GM20000 (cell line): ENCODE results near the gene PRSS22.

Source experiments
- DNase-seq: peaks from one replicate; pipeline ENCODE4 v3.0.0; 2012; ENCODE audit warnings: low spot score
- CTCF ChIP-seq: IDR thresholded peaks from 2 replicates; pipeline ENCODE4 v1.5.1; 2012; ENCODE audit warnings: mild to moderate bottlenecking, control low read depth; ENCODE audit errors: extremely low read depth, missing control alignments

PRSS22 gene

GRCh38 chr16:2866431-2866830 lies 8.5 kb upstream of the PRSS22 start:
- no peak for TF ChIP-seq CTCF
- no peak for DNase-seq

- DNase-seq, result no peak
- no peak for TF ChIP-seq CTCF
These were observed 7.7 kb upstream of the PRSS22 start for GRCh38 chr16:2865651-2866050.

GRCh38 chr16:2860826-2861567 lies 3.0 kb upstream of the PRSS22 start:
- TF ChIP-seq CTCF, result no peak
- no peak for DNase-seq

- no peak for DNase-seq
- no peak for TF ChIP-seq CTCF
These were observed 1.8 kb upstream of the PRSS22 start for GRCh38 chr16:2859686-2860265.

GRCh38 chr16:2858245-2859025 lies 465 bp upstream of the PRSS22 start:
- no peak for DNase-seq

GRCh38 chr16:2856686-2857450 lies 1.1 kb downstream of the PRSS22 start:
- TF ChIP-seq CTCF, result no peak
- DNase-seq, result no peak

More at GRCh38 chr16:2858245-2859025, 465 bp upstream of the PRSS22 start:
- no peak for TF ChIP-seq CTCF
